Naive thymus-derived CD4-positive, alpha-beta T cell (primary cell): Measurements from ENCODE around the gene XYLT1. TPM values are rescaled to one million over a fixed set of nuclear protein-coding genes. Genes with fewer than 3 reads are reported as not detected.
A peak's percentile ranks its signal among the peaks of the same experiment; 100 is the strongest.

Source experiments
- ATAC-seq: fragments of 150-1000 bp; cut with Tn5 transposase; 2 replicates; pipeline ENCODE4 v1.10.0; 2021; ENCODE audit warnings: mild to moderate bottlenecking, moderate library complexity
- CTCF ChIA-PET: fragments of 350-600 bp; sonication (Branson Sonifier 250); formaldehyde crosslinking; loops from one replicate; lab custom pipeline; 2021; ENCODE audit warnings: antibody characterized with exemption; lab: Charles Lee
- POLR2A ChIA-PET: fragments of 350-600 bp; sonication (Branson Sonifier 250); formaldehyde crosslinking; loops from one replicate; lab custom pipeline; 2021; ENCODE audit warnings: antibody characterized with exemption, inconsistent platforms; lab: Charles Lee
- DNase-seq, 9 donors: peaks; one replicate each; pipeline versions ENCODE4 v3.0.0 to v3.0.0-alpha.2; 2020 to 2022; ENCODE audit warnings: mixed read lengths in 1 of 9
- H3K27ac ChIP-seq: one replicate; pipeline ENCODE4 v1.7.0; 2013; ENCODE audit warnings: mild to moderate bottlenecking, low read depth, low read length, moderate library complexity
- H3K27me3 ChIP-seq, 2 donors: one replicate each; pipeline ENCODE4 v1.7.0; 2013; ENCODE audit warnings: low read length in 2 of 2, mild to moderate bottlenecking in 2 of 2, moderate library complexity in 2 of 2; ENCODE audit not compliant: control insufficient read depth in 2 of 2, insufficient read depth in 2 of 2
- H3K36me3 ChIP-seq, 3 experiments: 1 replicate in 2 of 3; 2 replicates in 1 of 3; pipeline ENCODE4 v1.7.0; 2013; ENCODE audit warnings: low read length in 3 of 3, mild to moderate bottlenecking in 3 of 3, moderate library complexity in 1 of 3; ENCODE audit not compliant: insufficient read depth in 3 of 3, control insufficient read depth in 2 of 3
- H3K4me1 ChIP-seq, 2 donors: one replicate each; pipeline ENCODE4 v1.7.0; 2013; ENCODE audit warnings: low read length in 2 of 2, mild to moderate bottlenecking in 2 of 2, moderate library complexity in 1 of 2; ENCODE audit not compliant: control insufficient read depth in 2 of 2, insufficient read depth in 2 of 2
- H3K4me3 ChIP-seq: 2 replicates; pipeline ENCODE4 v1.7.0; 2013; ENCODE audit warnings: mild to moderate bottlenecking, low read length
- H3K9me3 ChIP-seq, 3 experiments: 1 replicate in 2 of 3; 2 replicates in 1 of 3; pipeline ENCODE4 v1.7.0; 2013; ENCODE audit warnings: low read length in 3 of 3; ENCODE audit not compliant: control insufficient read depth in 2 of 3
- H3K27ac Mint-ChIP-seq, 9 donors: one replicate each; pipeline ENCODE4 v1.8.0; 2020 to 2022; ENCODE audit warnings: mixed read lengths in 9 of 9, mild to moderate bottlenecking in 8 of 9, moderate library complexity in 5 of 9, inconsistent platforms in 2 of 9
- H3K27me3 Mint-ChIP-seq, 5 donors: one replicate each; pipeline ENCODE4 v1.8.0; 2021 to 2022; ENCODE audit warnings: mixed read lengths in 5 of 5, mild to moderate bottlenecking in 1 of 5
- H3K36me3 Mint-ChIP-seq, 5 donors: one replicate each; pipeline ENCODE4 v1.8.0; 2020 to 2022; ENCODE audit warnings: mixed read lengths in 5 of 5, mild to moderate bottlenecking in 3 of 5, inconsistent platforms in 1 of 5
- H3K4me1 Mint-ChIP-seq, 7 donors: one replicate each; pipeline ENCODE4 v1.8.0; 2020 to 2022; ENCODE audit warnings: mixed read lengths in 7 of 7, mild to moderate bottlenecking in 3 of 7, inconsistent platforms in 1 of 7
- H3K4me3 Mint-ChIP-seq, 10 donors: one replicate each; pipeline ENCODE4 v1.8.0; 2020 to 2022; ENCODE audit warnings: mild to moderate bottlenecking in 10 of 10, mixed read lengths in 10 of 10, moderate library complexity in 6 of 10, inconsistent platforms in 2 of 10
- H3K9me3 Mint-ChIP-seq, 11 donors: one replicate each; pipeline ENCODE4 v1.8.0; 2020 to 2022; ENCODE audit warnings: mixed read lengths in 11 of 11, mild to moderate bottlenecking in 4 of 11, inconsistent platforms in 1 of 11, moderate library complexity in 1 of 11
- intact Hi-C, 2 donors: fragments of 100-400 bp; cut with micrococcal nuclease; formaldehyde crosslinking; loops; one replicate each; pipeline ENCODE4 v1.15.1; 2023
- polyA plus RNA-seq, 2 donors: library from polyadenylated mRNA; unstranded; fragments of 300-500 nt; fragmentation: Illumina TruSeq; gene quantifications; one replicate each; pipeline ENCODE4 v1.2.3, GENCODE V29; 2021
- total RNA-seq, 6 experiments: library from RNA in 5 of 6; stranded (reverse) in 5 of 6; gene quantifications; 1 replicate in 5 of 6; 2 replicates in 1 of 6; pipeline ENCODE4 v1.2.3 and lab custom pipeline; 2021 to 2026

Gene XYLT1
- total and polyA plus RNA-seq, 7 experiments from 2014 or later: 1.9 to 50.4 (median 37.9) TPM

GRCh38 chr16:17470182-17470907 is 415 bp downstream of the XYLT1 start:
- Mint-ChIP-seq H3K27ac (peak overlapping the region; percentile 85 to 97 (median 90)), H3K36me3 (peaks cover 0 to 29% (median 9%) of the 10 kb centered on the region in 5 donors), H3K4me1 (peaks cover 51 to 68% (median 60%) of the 10 kb centered on the region in 7 donors), H3K27me3 (peaks cover 0 to 7% (median 0%) of the 10 kb centered on the region in 5 donors), H3K9me3 (peaks cover 0 to 3% (median 0%) of the 10 kb centered on the region in 11 donors), H3K4me3 (peak overlapping the region; percentile 84 to 98 (median 95))
- no peaks in the 10 kb centered on the region for H3K9me3 ChIP-seq
- H3K36me3 ChIP-seq: no peaks in the 10 kb centered on the region
- peak; percentile 40 for ATAC-seq
- CTCF ChIA-PET: interaction anchor here (1.8 kb wide), 1 partner anchor 155 kb away, joined by 4 read pairs; no protein-coding TSS in a partner anchor
- H3K4me1 ChIP-seq: peaks cover 29 to 36% of the 10 kb centered on the region in 2 donors
- POLR2A ChIA-PET: interaction anchor here (0.7 kb wide), 1 partner anchor 101 kb away, joined by 4 read pairs; no protein-coding TSS in a partner anchor
- no peaks in the 10 kb centered on the region for H3K27me3 ChIP-seq
- intact Hi-C loops: loop anchor here (1.0 to 5.0 kb wide), 6 partner anchors 18 to 258 kb away; no protein-coding TSS in a partner anchor
- H3K4me3 ChIP-seq: peak overlapping the region; percentile 58
- DNase-seq: peak in 6 of 9 donors; percentile 28 to 50 (median 32)
- peak overlapping the region; percentile 67 for H3K27ac ChIP-seq

DNA sequence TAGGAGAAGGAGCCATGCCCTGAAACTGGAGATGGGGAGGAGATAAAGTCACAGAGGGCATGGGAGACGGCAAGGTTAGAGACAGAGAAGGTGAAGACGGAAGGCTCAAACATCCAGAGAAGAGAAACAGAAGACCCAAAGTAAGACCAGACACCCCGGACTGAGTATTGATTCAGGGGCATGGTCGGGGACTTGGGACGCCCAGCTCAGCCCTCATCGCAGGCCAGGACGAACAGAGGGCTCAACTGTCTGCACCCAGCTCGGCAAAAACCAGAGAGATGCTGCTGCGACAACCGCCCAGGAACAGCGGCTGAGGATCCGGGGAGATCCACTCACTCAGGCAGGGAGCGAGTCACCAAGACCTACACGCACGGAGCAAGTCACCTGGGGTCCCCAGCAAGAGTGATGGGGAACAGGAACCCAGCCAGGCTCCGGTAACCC is 999 bp downstream of the XYLT1 start:
- intact Hi-C loops: loop anchor here (1.0 to 10.0 kb wide), 13 partner anchors 17 to 607 kb away; no protein-coding TSS in a partner anchor
- Histone ChIP-seq H3K27ac (peak overlapping the region; percentile 67), H3K27me3 (no peaks in the 10 kb centered on the region), H3K4me1 (peaks cover 29 to 36% of the 10 kb centered on the region in 2 donors), H3K36me3 (no peaks in the 10 kb centered on the region), H3K4me3 (peak overlapping the region; percentile 58), H3K9me3 (no peaks in the 10 kb centered on the region)
- peaks cover 0 to 2% (median 0%) of the 10 kb centered on the region in 5 donors for H3K27me3 Mint-ChIP-seq
- DNase-seq (peak in 7 of 9 donors; percentile 21 to 46 (median 36)), ATAC-seq (peak; percentile 49)
- ChIA-PET POLR2A (interaction anchor here (0.7 to 0.9 kb wide), 2 partner anchors 20 to 101 kb away, joined by 3 to 4 read pairs; no protein-coding TSS in a partner anchor), CTCF (interaction anchor here (0.5 to 1.8 kb wide), 4 partner anchors 110 to 476 kb away, joined by 3 to 4 read pairs (median 4); no protein-coding TSS in a partner anchor)
- H3K4me1 Mint-ChIP-seq: peaks cover 50 to 65% (median 60%) of the 10 kb centered on the region in 7 donors
- H3K36me3 Mint-ChIP-seq: peaks cover 0 to 29% (median 9%) of the 10 kb centered on the region in 5 donors
- H3K4me3 Mint-ChIP-seq: peak overlapping the region; percentile 84 to 98 (median 95)
- peaks cover 0 to 3% (median 0%) of the 10 kb centered on the region in 11 donors for H3K9me3 Mint-ChIP-seq
- H3K27ac Mint-ChIP-seq: peak overlapping the region; percentile 83 to 97 (median 90)

DNA sequence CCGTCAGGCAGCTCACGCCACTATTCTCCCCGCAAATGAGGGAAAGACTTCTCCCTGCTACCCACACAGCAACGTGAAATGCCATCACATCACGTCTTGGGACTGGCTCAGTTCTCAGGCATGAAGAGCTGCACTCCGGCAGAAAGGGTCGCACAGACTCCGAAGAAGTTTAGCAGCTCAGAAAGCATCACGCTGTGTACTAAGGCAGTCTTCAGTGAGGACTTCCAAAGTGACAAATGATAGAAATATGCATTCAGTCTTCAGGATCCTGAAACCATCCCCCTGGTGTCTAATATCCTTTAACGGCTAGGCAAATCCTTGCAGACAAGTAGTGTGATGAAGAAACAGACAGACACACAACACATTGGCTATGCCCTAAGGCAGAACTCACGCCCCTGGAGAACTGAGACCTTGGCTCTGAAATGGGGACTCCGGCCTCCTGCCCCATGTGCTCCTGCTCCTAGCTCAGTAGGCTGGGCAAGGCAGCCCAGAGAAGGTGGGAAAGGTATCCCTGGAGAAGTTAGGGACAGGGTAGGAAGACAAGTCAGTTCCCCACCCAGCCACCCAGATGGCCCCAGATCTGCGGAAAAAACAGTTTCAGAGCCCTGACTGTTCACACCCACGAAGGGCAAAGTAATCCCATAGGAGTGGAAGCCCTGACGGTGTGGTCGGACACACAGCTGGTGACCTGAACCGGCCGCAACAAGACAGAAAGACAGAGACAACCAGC is 1.6 kb downstream of the XYLT1 start:
- ChIA-PET CTCF (interaction anchor here (0.5 to 2.4 kb wide), 10 partner anchors 40 to 475 kb away, joined by 3 to 10 read pairs (median 4); no protein-coding TSS in a partner anchor), POLR2A (interaction anchor here (0.6 to 1.2 kb wide), 4 partner anchors 20 to 114 kb away, joined by 3 read pairs; no protein-coding TSS in a partner anchor)
- ATAC-seq: no peak
- H3K4me3 ChIP-seq: peak overlapping the region; percentile 58
- no peaks in the 10 kb centered on the region for H3K27me3 Mint-ChIP-seq
- peak overlapping the region; percentile 83 to 97 (median 90) for H3K27ac Mint-ChIP-seq
- peaks cover 25 to 32% of the 10 kb centered on the region in 2 donors for H3K4me1 ChIP-seq
- H3K9me3 ChIP-seq: no peaks in the 10 kb centered on the region
- peak in 2 of 9 donors; percentile 3 to 16 for DNase-seq
- H3K36me3 Mint-ChIP-seq: peaks cover 0 to 29% (median 9%) of the 10 kb centered on the region in 5 donors
- intact Hi-C loops: loop anchor here (1.0 to 10.0 kb wide), 7 partner anchors 100 to 607 kb away; no protein-coding TSS in a partner anchor
- peaks cover 44 to 61% (median 54%) of the 10 kb centered on the region in 7 donors for H3K4me1 Mint-ChIP-seq
- H3K27ac ChIP-seq: peak overlapping the region; percentile 67
- H3K36me3 ChIP-seq: no peaks in the 10 kb centered on the region
- H3K9me3 Mint-ChIP-seq: peaks cover 0 to 3% (median 0%) of the 10 kb centered on the region in 11 donors
- peak overlapping the region; percentile 84 to 98 (median 95) for H3K4me3 Mint-ChIP-seq
- H3K27me3 ChIP-seq: no peaks in the 10 kb centered on the region

DNA sequence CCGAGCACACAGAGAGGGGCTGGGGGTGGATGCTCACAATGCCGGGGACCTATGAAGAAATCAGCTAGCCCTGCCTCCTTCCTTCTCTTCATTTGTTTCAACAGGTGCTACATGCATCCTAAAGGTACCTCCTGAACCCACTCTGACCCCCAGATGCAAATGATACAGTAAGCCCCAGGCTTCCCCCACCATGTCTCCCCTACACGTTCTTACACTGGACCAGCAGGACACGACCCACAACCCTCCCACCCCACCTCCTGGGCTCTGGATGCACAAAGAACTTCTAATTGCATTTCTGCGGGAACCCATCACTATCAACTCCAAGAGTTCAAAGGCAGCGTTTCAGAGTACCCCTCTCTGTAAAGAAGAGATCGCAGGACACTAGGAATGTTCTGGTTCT is 2.1 kb downstream of the XYLT1 start:
- no peaks in the 10 kb centered on the region for H3K36me3 ChIP-seq
- no peaks in the 10 kb centered on the region for H3K27me3 ChIP-seq
- POLR2A ChIA-PET: interaction anchor here (0.6 to 1.2 kb wide), 3 partner anchors 99 to 113 kb away, joined by 3 read pairs; no protein-coding TSS in a partner anchor
- Mint-ChIP-seq H3K9me3 (peaks cover 0 to 3% (median 0%) of the 10 kb centered on the region in 11 donors), H3K36me3 (peaks cover 0 to 33% (median 12%) of the 10 kb centered on the region in 5 donors), H3K4me1 (peaks cover 44 to 61% (median 53%) of the 10 kb centered on the region in 7 donors), H3K4me3 (peak overlapping the region; percentile 84 to 98 (median 95)), H3K27me3 (no peaks in the 10 kb centered on the region), H3K27ac (peak overlapping the region in 6 of 9 donors; percentile 36 to 93 (median 86))
- intact Hi-C loops: loop anchor here (1.0 to 10.0 kb wide), 11 partner anchors 52 to 607 kb away; no protein-coding TSS in a partner anchor
- peak overlapping the region; percentile 1 for H3K27ac ChIP-seq
- no peaks in the 10 kb centered on the region for H3K9me3 ChIP-seq
- no peak for DNase-seq
- H3K4me3 ChIP-seq: peak overlapping the region; percentile 58
- ATAC-seq: no peak
- peaks cover 20 to 26% of the 10 kb centered on the region in 2 donors for H3K4me1 ChIP-seq
- CTCF ChIA-PET: interaction anchor here (0.6 to 2.4 kb wide), 10 partner anchors 39 to 274 kb away, joined by 3 to 10 read pairs (median 4); no protein-coding TSS in a partner anchor

DNA sequence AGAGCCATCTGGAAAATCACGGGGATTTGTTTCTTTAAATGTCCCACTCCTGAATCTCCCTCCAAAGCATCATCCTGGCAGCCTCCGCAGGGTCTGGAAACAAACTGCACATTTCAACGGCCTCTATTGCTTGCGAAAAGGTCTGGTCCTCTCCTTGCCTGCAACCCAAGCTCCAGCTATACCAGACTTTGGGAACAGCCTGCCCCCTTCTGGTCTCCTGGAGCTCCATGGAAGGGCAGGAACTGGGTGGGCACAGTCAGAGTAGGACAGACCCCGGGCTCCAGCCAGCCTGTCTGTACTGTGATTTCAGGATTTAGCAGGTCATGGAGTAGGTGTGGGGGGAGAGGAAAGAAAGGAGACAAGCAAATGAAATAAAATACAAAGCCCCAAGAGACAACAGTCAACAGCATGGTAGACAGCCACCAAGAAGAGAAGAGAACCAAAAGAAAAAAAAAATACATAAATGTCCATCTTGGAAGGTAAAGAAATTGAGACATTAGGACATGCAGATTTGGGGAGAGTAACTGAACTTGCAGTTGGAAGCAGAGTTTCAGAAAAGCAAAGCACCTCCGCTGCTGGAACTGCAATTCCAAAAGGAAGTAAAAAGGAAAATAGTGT is 2.7 kb downstream of the XYLT1 start:
- peak in 5 of 9 donors; percentile 13 to 39 (median 24) for DNase-seq

More for the DNA sequence above, 2.7 kb downstream of the XYLT1 start:
- Mint-ChIP-seq H3K9me3 (peaks cover 0 to 3% (median 0%) of the 10 kb centered on the region in 11 donors), H3K4me3 (peak overlapping the region; percentile 84 to 98 (median 95)), H3K27me3 (no peaks in the 10 kb centered on the region), H3K36me3 (peaks cover 0 to 37% (median 15%) of the 10 kb centered on the region in 5 donors), H3K27ac (peak overlapping the region in 5 of 9 donors; percentile 6 to 90 (median 20)), H3K4me1 (peaks cover 47 to 64% (median 57%) of the 10 kb centered on the region in 7 donors)
- Histone ChIP-seq H3K27me3 (no peaks in the 10 kb centered on the region), H3K4me1 (peaks cover 20 to 26% of the 10 kb centered on the region in 2 donors), H3K36me3 (no peaks in the 10 kb centered on the region), H3K9me3 (no peaks in the 10 kb centered on the region), H3K27ac (no peak overlapping the region), H3K4me3 (peak overlapping the region; percentile 9)
- ATAC-seq: peak; percentile 39
- intact Hi-C loops: loop anchor here (1.0 to 10.0 kb wide), 10 partner anchors 52 to 607 kb away; no protein-coding TSS in a partner anchor
- CTCF ChIA-PET: interaction anchor here (0.6 to 2.4 kb wide), 14 partner anchors 24 to 274 kb away, joined by 3 to 10 read pairs (median 3); no protein-coding TSS in a partner anchor
- POLR2A ChIA-PET: interaction anchor here (0.9 to 1.2 kb wide), 2 partner anchors 108 to 113 kb away, joined by 3 read pairs; no protein-coding TSS in a partner anchor
